GM12892 (cell line): ENCODE data around the gene EFNB2.

Experiments used
- DNase-seq: peaks from one replicate; pipeline ENCODE4 v3.0.0; 2011; ENCODE audit not compliant: insufficient read length
- FAIRE-seq: peaks from 2 replicates; lab custom pipeline; 2011; peaks lifted over from hg19 to GRCh38; lab: Jason Lieb, UNC
- POLR2A ChIP-seq: IDR thresholded peaks from 2 replicates; pipeline ENCODE4 v1.6.1; 2011; ENCODE audit warnings: low read depth, low read length, control low read depth
- POLR2AphosphoS5 ChIP-seq: IDR thresholded peaks from 2 replicates; pipeline ENCODE4 v1.6.1; 2011; ENCODE audit warnings: low read depth, low read length, control low read depth
- TAF1 ChIP-seq: IDR thresholded peaks from 2 replicates; pipeline ENCODE4 v1.6.1; 2011; ENCODE audit warnings: low read depth, mild to moderate bottlenecking, control low read depth, low read length, borderline replicate concordance

EFNB2 gene

GRCh38 chr13:106445996-106446395 is 89.5 kb downstream of the EFNB2 start:
- FAIRE-seq: no peak
- no peak for DNase-seq
- no peak for TF ChIP-seq POLR2AphosphoS5
- no peak for TF ChIP-seq POLR2A
- no peak for TF ChIP-seq TAF1

- DNase-seq (no peak), FAIRE-seq (no peak)
- TF ChIP-seq POLR2A: no peak
- no peak for TF ChIP-seq POLR2AphosphoS5
- no peak for TF ChIP-seq TAF1
These were observed 91.7 kb downstream of the EFNB2 start for GRCh38 chr13:106443607-106444322.

- TF ChIP-seq POLR2AphosphoS5 (no peak), POLR2A (no peak), TAF1 (no peak)
- no peak for FAIRE-seq
- no peak for DNase-seq
These were observed 94.6 kb downstream of the EFNB2 start for GRCh38 chr13:106440866-106441265.
